ENCODE data around the gene SLC22A12. TPM values are rescaled to one million over a fixed set of nuclear protein-coding genes. Genes with fewer than 3 reads are reported as not detected.

Gene SLC22A12
- total and polyA plus RNA-seq, 2 donors from 2014 or later, result 5.3 to 85.9 TPM

DNA sequence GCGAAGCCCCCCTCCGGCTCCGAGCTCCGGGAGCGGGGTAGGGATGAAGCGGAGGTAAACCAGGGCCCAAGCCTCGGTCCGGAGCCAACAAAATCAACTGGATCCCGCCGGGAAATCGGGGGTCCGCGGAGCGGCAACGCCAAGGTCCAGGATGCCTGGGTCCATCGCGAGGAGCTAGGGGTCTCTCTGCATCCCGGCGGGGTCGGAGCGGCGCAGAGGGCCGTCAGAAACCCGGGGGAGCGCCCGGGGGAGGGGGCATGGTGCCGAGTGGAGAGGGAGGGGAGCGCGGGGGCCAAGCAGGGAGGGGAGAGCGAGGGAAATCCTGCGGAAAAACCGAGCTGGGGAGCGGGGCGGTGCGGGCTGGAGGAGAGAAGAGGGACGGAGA lies 51.8 kb downstream of the SLC22A12 start:
- TF ChIP-seq, protein P1, sequence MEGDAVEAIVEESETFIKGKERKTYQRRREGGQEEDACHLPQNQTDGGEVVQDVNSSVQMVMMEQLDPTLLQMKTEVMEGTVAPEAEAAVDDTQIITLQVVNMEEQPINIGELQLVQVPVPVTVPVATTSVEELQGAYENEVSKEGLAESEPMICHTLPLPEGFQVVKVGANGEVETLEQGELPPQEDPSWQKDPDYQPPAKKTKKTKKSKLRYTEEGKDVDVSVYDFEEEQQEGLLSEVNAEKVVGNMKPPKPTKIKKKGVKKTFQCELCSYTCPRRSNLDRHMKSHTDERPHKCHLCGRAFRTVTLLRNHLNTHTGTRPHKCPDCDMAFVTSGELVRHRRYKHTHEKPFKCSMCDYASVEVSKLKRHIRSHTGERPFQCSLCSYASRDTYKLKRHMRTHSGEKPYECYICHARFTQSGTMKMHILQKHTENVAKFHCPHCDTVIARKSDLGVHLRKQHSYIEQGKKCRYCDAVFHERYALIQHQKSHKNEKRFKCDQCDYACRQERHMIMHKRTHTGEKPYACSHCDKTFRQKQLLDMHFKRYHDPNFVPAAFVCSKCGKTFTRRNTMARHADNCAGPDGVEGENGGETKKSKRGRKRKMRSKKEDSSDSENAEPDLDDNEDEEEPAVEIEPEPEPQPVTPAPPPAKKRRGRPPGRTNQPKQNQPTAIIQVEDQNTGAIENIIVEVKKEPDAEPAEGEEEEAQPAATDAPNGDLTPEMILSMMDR (IDR thresholded peaks at IDR 0.05; ENCODE audit: borderline replicate concordance, extremely low read depth, insufficient read depth), result no peak
- H3K4me3 ChIP-seq (ENCODE audit: low read length in 3 of 3), result peak overlapping the region in 1 of 3 donors; percentile 30
- H3K4me1 ChIP-seq (ENCODE audit: control insufficient read depth in 2 of 3, insufficient read depth in 2 of 3, low read depth in 1 of 3, low read length in 3 of 3), result peaks cover 0 to 10% (median 3%) of the 10 kb centered on the region in 3 donors
- intact Hi-C loops (cut with DNase I), result no loop called here
- no peaks in the 10 kb centered on the region for H3K9me3 ChIP-seq (ENCODE audit: control insufficient read depth in 2 of 3, insufficient read depth in 1 of 3, low read length in 3 of 3)
- no peak for FAIRE-seq
- H3K27me3 ChIP-seq (ENCODE audit: control insufficient read depth, insufficient read depth, low read length), result peaks cover 7% of the 10 kb centered on the region
- H3K36me3 ChIP-seq (ENCODE audit: control insufficient read depth in 2 of 3, insufficient read depth in 3 of 3, low read length in 3 of 3), result no peaks in the 10 kb centered on the region
- peak in 1 of 5 donors; percentile 77 for DNase-seq
- no peak overlapping the region for H3K27ac ChIP-seq (ENCODE audit: low read depth in 2 of 2, low read length in 2 of 2)
- H3K9ac ChIP-seq (ENCODE audit: low read length in 3 of 3), result no peak overlapping the region

DNA sequence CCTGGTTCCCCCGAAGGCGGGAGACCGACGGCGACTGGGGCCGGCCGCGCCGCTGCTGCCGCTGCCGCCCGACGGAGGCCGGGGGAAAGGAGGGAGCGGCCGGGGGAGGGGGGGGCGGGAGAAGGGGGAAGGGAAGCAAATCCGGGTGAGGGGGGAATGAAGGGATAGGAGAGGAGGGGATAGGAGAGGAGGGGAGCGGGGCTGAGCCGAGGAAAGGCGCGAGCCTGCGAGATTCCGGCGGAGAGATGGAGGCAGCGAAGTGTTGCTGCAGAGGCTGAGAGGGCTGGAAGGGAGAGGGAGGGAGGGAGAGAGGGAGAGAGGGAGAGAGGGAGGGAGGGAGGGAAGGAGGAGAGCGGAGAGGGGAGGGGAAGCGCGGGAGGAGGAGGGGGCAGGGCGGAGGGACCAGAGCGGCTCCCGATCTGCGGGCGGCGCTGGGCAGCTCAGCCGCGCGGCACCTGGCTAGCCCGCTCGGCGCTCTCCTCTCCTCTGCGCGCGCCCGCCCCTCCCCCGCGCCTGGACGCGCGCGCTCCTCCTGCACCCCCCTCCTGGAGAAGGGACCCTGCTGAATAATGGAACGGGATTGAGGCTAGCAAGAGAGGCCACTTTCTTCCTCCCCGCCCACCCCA lies 52.3 kb downstream of the SLC22A12 start:
- no peak overlapping the region for H3K9ac ChIP-seq (ENCODE audit: low read length in 3 of 3)
- H3K4me1 ChIP-seq (ENCODE audit: control insufficient read depth in 2 of 3, insufficient read depth in 2 of 3, low read depth in 1 of 3, low read length in 3 of 3), result peaks cover 0 to 8% (median 3%) of the 10 kb centered on the region in 3 donors
- DNase-seq, result peak in 4 of 5 donors; percentile 75 to 87 (median 83)
- H3K27me3 ChIP-seq (ENCODE audit: control insufficient read depth, insufficient read depth, low read length), result peaks cover 7% of the 10 kb centered on the region
- TF ChIP-seq, protein P1 (IDR thresholded peaks at IDR 0.05; ENCODE audit: borderline replicate concordance, extremely low read depth, insufficient read depth), result no peak
- intact Hi-C loops (cut with DNase I), result no loop called here
- no peak for FAIRE-seq
- no peaks in the 10 kb centered on the region for H3K9me3 ChIP-seq (ENCODE audit: control insufficient read depth in 2 of 3, insufficient read depth in 1 of 3, low read length in 3 of 3)
- peak overlapping the region in 1 of 3 donors; percentile 61 for H3K4me3 ChIP-seq (ENCODE audit: low read length in 3 of 3)
- no peak overlapping the region for H3K27ac ChIP-seq (ENCODE audit: low read depth in 2 of 2, low read length in 2 of 2)
- H3K36me3 ChIP-seq (ENCODE audit: control insufficient read depth in 2 of 3, insufficient read depth in 3 of 3, low read length in 3 of 3), result no peaks in the 10 kb centered on the region

DNA sequence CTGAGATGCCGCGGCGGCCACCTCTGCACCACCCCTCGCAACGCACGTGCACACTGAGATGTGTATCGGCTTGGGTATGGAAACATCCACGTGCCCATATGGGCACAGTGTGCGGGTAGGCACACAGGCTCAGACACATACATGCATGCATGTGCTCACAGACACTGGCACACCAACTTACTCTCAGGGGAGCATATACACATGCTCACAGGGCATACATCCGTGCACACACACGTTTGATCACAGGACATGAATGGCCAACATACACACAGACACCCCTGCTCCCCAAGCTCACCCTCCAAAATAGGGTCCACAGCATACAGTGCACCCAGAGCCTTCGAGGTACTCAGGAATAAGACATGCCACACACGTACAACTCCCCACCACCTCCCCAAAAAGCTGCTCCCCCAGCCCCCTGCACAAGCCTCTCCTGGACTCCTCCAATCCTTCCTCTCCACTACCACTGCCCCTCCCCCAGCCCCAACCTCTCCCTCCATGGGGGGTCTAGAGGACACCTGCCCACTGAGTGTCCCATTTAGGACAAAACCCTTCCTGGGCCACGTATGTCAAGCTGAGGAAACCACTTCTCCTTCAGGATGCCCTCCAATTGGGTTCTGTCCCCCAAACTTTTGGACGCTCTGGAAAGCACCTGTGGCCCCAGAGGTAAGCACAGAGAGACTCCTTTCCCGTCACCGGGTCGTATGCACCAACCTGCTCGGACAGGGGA lies 53.1 kb downstream of the SLC22A12 start:
- Histone ChIP-seq H3K27me3 (ENCODE audit: control insufficient read depth, insufficient read depth, low read length) (peaks cover 7% of the 10 kb centered on the region), H3K9ac (ENCODE audit: low read length in 3 of 3) (no peak overlapping the region), H3K36me3 (ENCODE audit: control insufficient read depth in 2 of 3, insufficient read depth in 3 of 3, low read length in 3 of 3) (no peaks in the 10 kb centered on the region), H3K9me3 (ENCODE audit: control insufficient read depth in 2 of 3, insufficient read depth in 1 of 3, low read length in 3 of 3) (no peaks in the 10 kb centered on the region), H3K4me3 (ENCODE audit: low read length in 3 of 3) (peak overlapping the region in 1 of 3 donors; percentile 61), H3K27ac (ENCODE audit: low read depth in 2 of 2, low read length in 2 of 2) (no peak overlapping the region), H3K4me1 (ENCODE audit: control insufficient read depth in 2 of 3, insufficient read depth in 2 of 3, low read depth in 1 of 3, low read length in 3 of 3) (peaks cover 0 to 5% (median 3%) of the 10 kb centered on the region in 3 donors)
- intact Hi-C loops (cut with DNase I), result no loop called here
- DNase-seq (peak in 2 of 5 donors; percentile 27 to 73), FAIRE-seq (no peak)
- TF ChIP-seq, protein P1 (IDR thresholded peaks at IDR 0.05; ENCODE audit: borderline replicate concordance, extremely low read depth, insufficient read depth), result no peak

Measured in kidney (tissue), 14 donors.